GM12878 (cell line): ENCODE measurements around the gene CNTN4. TPM values are rescaled to one million over a fixed set of nuclear protein-coding genes. Genes with fewer than 3 reads are reported as not detected.

Source experiments
- ATAC-seq: fragments of 200-7000 bp; cut with Tn5 transposase; 3 replicates; pipeline ENCODE4 v1.9.1; 2020; ENCODE audit warnings: mild to moderate bottlenecking, moderate library complexity
- BruUV-seq: library from RNA; stranded (reverse); fragments of 400-500 nt; replicated peaks from 2 replicates; lab custom pipeline; 2021; lab: Mats Ljungman, UMichigan
- CTCF ChIA-PET: fragments of 300-600 bp; sonication (Branson Sonifier 250); formaldehyde crosslinking; extraction: SDS; loops from one replicate; lab custom pipeline; 2021; ENCODE audit warnings: inconsistent platforms; lab: Yijun Ruan, JAX
- POLR2A ChIA-PET: fragments of 350-600 bp; formaldehyde crosslinking; extraction: SDS; loops from one replicate; lab custom pipeline; 2021; ENCODE audit warnings: inconsistent platforms; lab: Charles Lee
- RAD21 ChIA-PET: fragments of 300-600 bp; sonication (Branson Sonifier 250); formaldehyde crosslinking; loops from one replicate; lab custom pipeline; 2023; ENCODE audit warnings: antibody characterized with exemption; ENCODE audit not compliant: unreplicated experiment; lab: Charles Lee
- SMC1A ChIA-PET: fragments of 300-600 bp; sonication (Branson Sonifier 250); formaldehyde crosslinking; loops from one replicate; lab custom pipeline; 2023; ENCODE audit not compliant: unreplicated experiment, uncharacterized antibody; lab: Charles Lee
- DNase-seq: peaks from one replicate; pipeline ENCODE4 v3.0.0-alpha.2; 2011; ENCODE audit warnings: low read depth, low spot score
- FAIRE-seq: peaks from 3 replicates; lab custom pipeline; 2011; peaks lifted over from hg19 to GRCh38; lab: Jason Lieb, UNC
- H2AFZ ChIP-seq: 2 replicates; pipeline ENCODE4 v1.6.0; 2011; ENCODE audit warnings: low read depth, low read length, control low read depth; ENCODE audit not compliant: control insufficient read depth
- H3K27ac ChIP-seq: 2 replicates; pipeline ENCODE4 v1.5.1; 2011; ENCODE audit warnings: control low read depth; ENCODE audit not compliant: control insufficient read depth, insufficient read depth
- H3K27me3 ChIP-seq, 2 experiments: replicated peaks in 1 of 2; 2 replicates each; pipeline versions ENCODE4 v1.6.0 to v1.6.1; 2011; ENCODE audit warnings: low read length in 1 of 2; ENCODE audit not compliant: control insufficient read depth in 2 of 2, insufficient read depth in 2 of 2
- H3K36me3 ChIP-seq, 2 experiments: 2 replicates each; pipeline ENCODE4 v1.5.1; 2011; ENCODE audit warnings: low read length in 1 of 2; ENCODE audit not compliant: control insufficient read depth in 2 of 2, insufficient read depth in 2 of 2
- H3K4me1 ChIP-seq: 2 replicates; pipeline ENCODE4 v1.6.1; 2011; ENCODE audit warnings: mild to moderate bottlenecking, low read length, moderate library complexity, mixed read lengths; ENCODE audit not compliant: control insufficient read depth, insufficient read depth
- H3K4me2 ChIP-seq: 2 replicates; pipeline ENCODE4 v1.6.0; 2011; ENCODE audit warnings: control low read depth; ENCODE audit not compliant: control insufficient read depth, insufficient read depth
- H3K4me3 ChIP-seq: fragments of 200-600 bp; sonication (generic); 2 replicates; pipeline ENCODE4 v1.5.1; 2016
- H3K79me2 ChIP-seq: 2 replicates; pipeline ENCODE4 v1.6.0; 2011; ENCODE audit warnings: low read length; ENCODE audit not compliant: control insufficient read depth, insufficient read depth
- H3K9ac ChIP-seq: 2 replicates; pipeline ENCODE4 v1.8.0; 2011; ENCODE audit warnings: low read length, control low read depth, mixed read lengths; ENCODE audit not compliant: control insufficient read depth, insufficient read depth
- H3K9me3 ChIP-seq: replicated peaks from 3 replicates; pipeline ENCODE4 v1.5.1; 2011; ENCODE audit warnings: mild to moderate bottlenecking, low read length; ENCODE audit not compliant: control insufficient read depth, insufficient read depth
- H4K20me1 ChIP-seq: 2 replicates; pipeline ENCODE4 v1.6.0; 2011; ENCODE audit not compliant: control insufficient read depth, insufficient read depth
- ATF7 ChIP-seq: fragments of 450-650 bp; IDR thresholded peaks from 2 replicates; pipeline ENCODE4 v1.6.1; 2016; ENCODE audit warnings: low read depth, mild to moderate bottlenecking
- DPF2 ChIP-seq: fragments of 450-650 bp; IDR thresholded peaks from 2 replicates; pipeline ENCODE4 v1.6.1; 2017; ENCODE audit warnings: mild to moderate bottlenecking
- EGR1 ChIP-seq, 2 experiments: IDR thresholded peaks; 1 replicate in 1 of 2; 2 replicates in 1 of 2; pipeline ENCODE4 v1.6.1; 2011 to 2012; ENCODE audit warnings: low read depth in 2 of 2, low read length in 2 of 2, borderline replicate concordance in 1 of 2, mild to moderate bottlenecking in 1 of 2, moderate library complexity in 1 of 2
- ETV6 ChIP-seq, 2 experiments: fragments of 450-650 bp in 1 of 2; IDR thresholded peaks in 1 of 2; conservative IDR thresholded peaks in 1 of 2; 2 replicates each; pipeline ENCODE4 v1.6.1; 2014; ENCODE audit warnings: antibody characterized with exemption in 1 of 2, borderline replicate concordance in 1 of 2, low read depth in 1 of 2, mild to moderate bottlenecking in 1 of 2, moderate library complexity in 1 of 2
- MYB ChIP-seq: fragments of 150-350 bp; IDR thresholded peaks from 2 replicates; pipeline ENCODE4 v1.6.1; 2014; ENCODE audit warnings: mild to moderate bottlenecking, low read depth, low read length, borderline replicate concordance
- RCOR1 ChIP-seq: conservative IDR thresholded peaks from 2 replicates; pipeline ENCODE4 v1.6.1; 2012; ENCODE audit warnings: low read depth, low read length, improper control_type of control experiment
- SMAD1 ChIP-seq: fragments of 450-650 bp; IDR thresholded peaks from 2 replicates; pipeline ENCODE4 v1.6.1; 2018; ENCODE audit warnings: mild to moderate bottlenecking, low read depth; ENCODE audit not compliant: partially characterized antibody
- ZBTB11 ChIP-seq: fragments of 450-650 bp; formaldehyde crosslinking; IDR thresholded peaks from 2 replicates; pipeline ENCODE4 v1.5.0; 2022; ENCODE audit warnings: mild to moderate bottlenecking, missing genetic modification characterization
- ZBTB40 ChIP-seq: fragments of 450-650 bp; IDR thresholded peaks from 2 replicates; pipeline ENCODE4 v1.6.1; 2016; ENCODE audit warnings: mild to moderate bottlenecking, moderate library complexity, borderline replicate concordance
- WGBS: methylation state at CpG from one replicate; pipeline ENCODE4 v1.1.6; 2016; ENCODE audit warnings: low lambda C conversion rate; ENCODE audit not compliant: insufficient replicate concordance, insufficient coverage; ENCODE audit errors: missing lambda C conversion rate; 5-methylcytosine and 5-hydroxymethylcytosine counted together
- in situ Hi-C: fragments of 300-500 bp; cut with MboI; formaldehyde crosslinking; loops from 9 replicates; pipeline ENCODE4 v1.14.3; 2018; ENCODE audit warnings: mixed read lengths
- intact Hi-C: fragments of 100-400 bp; cut with micrococcal nuclease; formaldehyde crosslinking; loops from one replicate; pipeline ENCODE4 v1.14.2; 2022; ENCODE audit not compliant: unreplicated experiment
- polyA plus RNA-seq, 11 experiments: library from polyadenylated mRNA; depleted of rRNA in 4 of 11; unstranded in 6 of 11; stranded (reverse) in 5 of 11; fragments of >200 nt; fragmentation: Nextera tagmentation in 4 of 11; fragmentation: Illumina TruSeq in 1 of 11; extraction: Ambion mirVana in 4 of 11; extraction: Trizol in 1 of 11; gene quantifications; 1 replicate in 1 of 11; 2 replicates in 10 of 11; pipeline versions ENCODE4 v1.2.1 to v1.2.3, GENCODE V29; 2011 to 2016; ENCODE audit warnings: inconsistent platforms in 2 of 11, missing spikeins in 2 of 11, low read depth in 1 of 11
- total RNA-seq, 4 experiments: library from RNA; depleted of rRNA in 3 of 4; stranded (reverse); fragments of >200 nt in 3 of 4; fragmentation: Illumina TruSeq in 1 of 4; extraction: Trizol in 1 of 4; gene quantifications; 2 replicates each; pipeline versions ENCODE4 v1.2.1 to v1.2.3, GENCODE V29; 2013 to 2021

Gene CNTN4
- total and polyA plus RNA-seq, 10 of the 15 experiments (the other 5 are each of a cell fraction or from before 2014, with no cell fraction given), result 0.05 to 0.43 (median 0.15) TPM; not detected in 1

GRCh38 chr3:2623436-2623835 is 524.8 kb downstream of the CNTN4 start:
- Histone ChIP-seq H3K9me3 (no peaks in the 10 kb centered on the region), H3K9ac (no peak overlapping the region), H3K36me3 (no peaks in the 10 kb centered on the region), H3K27me3 (no peaks in the 10 kb centered on the region), H3K4me3 (no peak overlapping the region), H4K20me1 (no peaks in the 10 kb centered on the region), H3K79me2 (no peaks in the 10 kb centered on the region), H3K4me1 (no peaks in the 10 kb centered on the region), H3K4me2 (no peak overlapping the region), H3K27ac (no peak overlapping the region), H2AFZ (no peak overlapping the region; the same call in 1 of the 2 replicates)
- FAIRE-seq, result no peak
- intact Hi-C loops (no loop called here), in situ Hi-C loops (no loop called here)
- SMC1A ChIA-PET, result interaction anchor here (1.3 to 1.5 kb wide), 3 partner anchors 11 to 96 kb away, joined by 3 to 5 read pairs (median 4); no protein-coding TSS in a partner anchor
- CTCF ChIA-PET, result interaction anchor here (1.0 to 1.2 kb wide), 2 partner anchors 9 to 33 kb away, joined by 3 read pairs; no protein-coding TSS in a partner anchor
- WGBS, result 35% methylated on average over 1 of the region's 1 CpG
- POLR2A ChIA-PET, result no interaction called here
- TF ChIP-seq RCOR1 (no peak), ZBTB11 (CRISPR knock-in tag) (no peak), ATF7 (no peak)
- no TSS peak for BruUV-seq
- RAD21 ChIA-PET, result no interaction called here
- no peak for ATAC-seq
- DNase-seq, result no peak

- POLR2A ChIA-PET, result no interaction called here
- TF ChIP-seq ETV6 (conservative IDR thresholded peaks at IDR 0.05 in 1 of 2, IDR thresholded peaks at IDR 0.05 in 1 of 2; ENCODE audit: borderline replicate concordance in 1 of 2, low read depth in 1 of 2) (no peak), DPF2 (no peak), ZBTB40 (no peak), EGR1 (IDR thresholded peaks at IDR 0.05; ENCODE audit: borderline replicate concordance in 1 of 2, low read depth in 2 of 2, low read length in 2 of 2) (no peak), MYB (no peak), SMAD1 (no peak)
These were observed 529.5 kb downstream of the CNTN4 start for GRCh38 chr3:2628117-2628516.

More at GRCh38 chr3:2628117-2628516, 529.5 kb downstream of the CNTN4 start:
- no peak for ATAC-seq
- H2AFZ ChIP-seq, result no peak overlapping the region
- DNase-seq, result no peak
- H3K9me3 ChIP-seq, result no peaks in the 10 kb centered on the region
- no peaks in the 10 kb centered on the region for H4K20me1 ChIP-seq
- no TSS peak for BruUV-seq
- H3K4me1 ChIP-seq, result no peaks in the 10 kb centered on the region
- FAIRE-seq, result no peak
- no peaks in the 10 kb centered on the region for H3K36me3 ChIP-seq
- no peak overlapping the region for H3K4me3 ChIP-seq
- H3K9ac ChIP-seq, result no peak overlapping the region
- H3K27ac ChIP-seq, result no peak overlapping the region
- intact Hi-C loops, result no loop called here
- no peaks in the 10 kb centered on the region for H3K79me2 ChIP-seq
- CTCF ChIA-PET, result interaction anchor here (0.6 kb wide), 1 partner anchor 40 kb away, joined by 3 read pairs; no protein-coding TSS in a partner anchor
- 47% methylated on average over 6 of the region's 6 CpGs for WGBS
- SMC1A ChIA-PET, result no interaction called here
- in situ Hi-C loops, result no loop called here
- no peaks in the 10 kb centered on the region for H3K27me3 ChIP-seq
- RAD21 ChIA-PET, result no interaction called here
- H3K4me2 ChIP-seq, result no peak overlapping the region
